Measurements from ENCODE around the gene CD79B. TPM values are rescaled to one million over a fixed set of nuclear protein-coding genes. Genes with fewer than 3 reads are reported as not detected.

Gene CD79B
- total and polyA plus RNA-seq, 10 of the 15 experiments (the other 5 are each of a cell fraction or from before 2014, with no cell fraction given), result 17.5 to 148 (median 79.1) TPM

DNA sequence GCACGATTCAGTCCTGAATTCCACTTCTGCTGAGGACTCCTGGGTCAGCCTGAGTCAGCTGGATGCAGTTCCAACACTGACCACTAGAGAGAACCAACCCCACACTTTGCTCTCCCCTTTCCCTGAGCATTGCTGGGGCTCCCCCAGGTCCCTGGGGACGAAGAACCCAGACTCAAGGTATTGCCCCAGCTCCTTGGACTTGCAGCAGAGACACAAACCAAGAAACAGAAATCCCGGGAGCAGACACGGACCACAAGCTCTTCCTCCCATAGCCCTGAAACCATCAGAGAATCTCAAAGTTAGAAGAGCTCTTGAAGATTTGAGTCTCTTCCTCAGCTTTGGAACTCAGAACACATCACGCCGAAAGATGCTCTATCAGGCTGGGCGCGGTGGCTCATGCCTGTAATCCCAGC lies 12.8 kb downstream of the CD79B start:
- peak; percentile 83 for ATAC-seq
- FAIRE-seq, result peak; percentile 35
- intact Hi-C loops (cut with micrococcal nuclease; ENCODE audit: unreplicated experiment) (loop anchor here (1.0 to 2.0 kb wide), 6 partner anchors 27 to 213 kb away; no protein-coding TSS in a partner anchor), in situ Hi-C loops (cut with MboI) (no loop called here)
- H3K9me3 ChIP-seq (replicated peaks; ENCODE audit: control insufficient read depth, insufficient read depth, low read length), result no peaks in the 10 kb centered on the region
- H3K9ac ChIP-seq (ENCODE audit: control insufficient read depth, insufficient read depth, low read length), result no peak overlapping the region
- no TSS peak for BruUV-seq (replicated peaks)
- H3K27ac ChIP-seq (ENCODE audit: control insufficient read depth, insufficient read depth), result no peak overlapping the region
- ChIA-PET RAD21 (ENCODE audit: unreplicated experiment) (interaction anchor here (0.7 to 9.2 kb wide), 20 partner anchors 9 to 213 kb away, joined by 3 to 288 read pairs (median 5); partner anchors contain the start of genes CD79B, ERN1 and ICAM2), POLR2A (interaction anchor here (0.6 to 2.8 kb wide), 10 partner anchors 12 to 352 kb away, joined by 3 to 22 read pairs (median 5); partner anchors contain the start of genes CD79B and ICAM2), CTCF (interaction anchor here (0.5 to 17.4 kb wide), 40 partner anchors 8 to 361 kb away, joined by 3 to 481 read pairs (median 5); partner anchors contain the start of genes CD79B, ERN1 and ICAM2), SMC1A (ENCODE audit: uncharacterized antibody, unreplicated experiment) (interaction anchor here (0.6 to 14.0 kb wide), 22 partner anchors 11 to 226 kb away, joined by 3 to 248 read pairs (median 5); partner anchors contain the start of genes CD79B and ICAM2)
- H3K4me1 ChIP-seq (ENCODE audit: control insufficient read depth, insufficient read depth, low read length), result peaks cover 16% of the 10 kb centered on the region
- H3K36me3 ChIP-seq (ENCODE audit: control insufficient read depth in 2 of 2, insufficient read depth in 2 of 2, low read length in 1 of 2), result no peaks in the 10 kb centered on the region
- WGBS (ENCODE audit: insufficient coverage, insufficient replicate concordance, low lambda C conversion rate, missing lambda C conversion rate), result 30% methylated on average over 7 of the region's 8 CpGs
- H3K4me2 ChIP-seq (ENCODE audit: control insufficient read depth, insufficient read depth), result no peak overlapping the region
- H3K27me3 ChIP-seq (replicated peaks in 1 of 2; ENCODE audit: control insufficient read depth in 2 of 2, insufficient read depth in 2 of 2, low read length in 1 of 2), result no peaks in the 10 kb centered on the region
- no peaks in the 10 kb centered on the region for H4K20me1 ChIP-seq (ENCODE audit: control insufficient read depth, insufficient read depth)
- H3K79me2 ChIP-seq (ENCODE audit: control insufficient read depth, insufficient read depth, low read length), result no peaks in the 10 kb centered on the region
- no peak overlapping the region for H2AFZ ChIP-seq (ENCODE audit: control insufficient read depth, low read depth, low read length)
- H3K4me3 ChIP-seq, result no peak overlapping the region
- peak; percentile 71 for DNase-seq (ENCODE audit: low read depth, low spot score)
- TF ChIP-seq YY1 (IDR thresholded peaks at IDR 0.05; ENCODE audit: low read depth, low read length) (peak; percentile 55; the same call in 1 of the 2 replicates), CREM (IDR thresholded peaks at IDR 0.05; ENCODE audit: low read depth) (no peak), RBBP5 (conservative IDR thresholded peaks at IDR 0.05) (no peak), MEF2B (IDR thresholded peaks at IDR 0.05; ENCODE audit: partially characterized antibody, poor library complexity, severe bottlenecking) (peak; percentile 99), RCOR1 (conservative IDR thresholded peaks at IDR 0.05; ENCODE audit: low read depth, low read length) (no peak), ASH2L (IDR thresholded peaks at IDR 0.05; ENCODE audit: borderline replicate concordance, low read depth) (no peak), BHLHE40 (IDR thresholded peaks at IDR 0.05; ENCODE audit: borderline replicate concordance in 1 of 2, low read depth in 2 of 2, low read length in 1 of 2) (peak in 1 of 2 experiments; percentile 33; a peak in 1 of 4 replicates), SPI1 (IDR thresholded peaks at IDR 0.05; ENCODE audit: borderline replicate concordance, insufficient read depth, low read depth, low read length) (no peak), NFYA (IDR thresholded peaks at IDR 0.05; ENCODE audit: borderline replicate concordance, low read depth, low read length) (no peak), STAT3 (IDR thresholded peaks at IDR 0.05; ENCODE audit: low read depth, low read length) (no peak), CHD4 (IDR thresholded peaks at IDR 0.05) (no peak), TCF3 (IDR thresholded peaks at IDR 0.05; ENCODE audit: borderline replicate concordance, insufficient read depth, low read depth, low read length) (no peak), FOXK2 (IDR thresholded peaks at IDR 0.05) (no peak), PAX5 (IDR thresholded peaks at IDR 0.05; ENCODE audit: borderline replicate concordance, low read depth, low read length) (peak; percentile 21; the same call in 1 of the 2 replicates), TBL1XR1 (IDR thresholded peaks at IDR 0.05; ENCODE audit: low read depth, low read length) (no peak), ZNF24 (IDR thresholded peaks at IDR 0.05) (no peak), HDGF (IDR thresholded peaks at IDR 0.05) (no peak), MTA3 (IDR thresholded peaks at IDR 0.05; ENCODE audit: borderline replicate concordance, low read length) (no peak), CREB1 (IDR thresholded peaks at IDR 0.05; ENCODE audit: low read depth) (no peak), PBX3 (IDR thresholded peaks at IDR 0.05; ENCODE audit: insufficient replicate concordance, low read depth, low read length) (no peak), RAD21 (IDR thresholded peaks at IDR 0.05; ENCODE audit: insufficient read depth, low read depth, low read length) (peak; percentile 97), STAT1 (conservative IDR thresholded peaks at IDR 0.05) (0 out of 2 replicates have a peak, but pooled peaks have one; percentile 44)
- TF ChIP-seq, protein P1, sequence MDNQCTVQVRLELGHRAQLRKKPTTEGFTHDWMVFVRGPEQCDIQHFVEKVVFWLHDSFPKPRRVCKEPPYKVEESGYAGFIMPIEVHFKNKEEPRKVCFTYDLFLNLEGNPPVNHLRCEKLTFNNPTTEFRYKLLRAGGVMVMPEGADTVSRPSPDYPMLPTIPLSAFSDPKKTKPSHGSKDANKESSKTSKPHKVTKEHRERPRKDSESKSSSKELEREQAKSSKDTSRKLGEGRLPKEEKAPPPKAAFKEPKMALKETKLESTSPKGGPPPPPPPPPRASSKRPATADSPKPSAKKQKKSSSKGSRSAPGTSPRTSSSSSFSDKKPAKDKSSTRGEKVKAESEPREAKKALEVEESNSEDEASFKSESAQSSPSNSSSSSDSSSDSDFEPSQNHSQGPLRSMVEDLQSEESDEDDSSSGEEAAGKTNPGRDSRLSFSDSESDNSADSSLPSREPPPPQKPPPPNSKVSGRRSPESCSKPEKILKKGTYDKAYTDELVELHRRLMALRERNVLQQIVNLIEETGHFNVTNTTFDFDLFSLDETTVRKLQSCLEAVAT (IDR thresholded peaks at IDR 0.05), result peak; percentile 79
- TF ChIP-seq, protein P2, sequence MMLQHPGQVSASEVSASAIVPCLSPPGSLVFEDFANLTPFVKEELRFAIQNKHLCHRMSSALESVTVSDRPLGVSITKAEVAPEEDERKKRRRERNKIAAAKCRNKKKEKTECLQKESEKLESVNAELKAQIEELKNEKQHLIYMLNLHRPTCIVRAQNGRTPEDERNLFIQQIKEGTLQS (IDR thresholded peaks at IDR 0.05; ENCODE audit: borderline replicate concordance, extremely low read depth, low read depth, low read length), result no peak

Measured in GM12878 (cell line).